ENCODE measurements around the gene DCXR. TPM values are rescaled to one million over a fixed set of nuclear protein-coding genes. Genes with fewer than 3 reads are reported as not detected.

The DCXR gene
- total and polyA plus RNA-seq, 2 of the 13 experiments (the other 11 are each of a cell fraction or from before 2014, with no cell fraction given): 287 to 311 TPM

DNA sequence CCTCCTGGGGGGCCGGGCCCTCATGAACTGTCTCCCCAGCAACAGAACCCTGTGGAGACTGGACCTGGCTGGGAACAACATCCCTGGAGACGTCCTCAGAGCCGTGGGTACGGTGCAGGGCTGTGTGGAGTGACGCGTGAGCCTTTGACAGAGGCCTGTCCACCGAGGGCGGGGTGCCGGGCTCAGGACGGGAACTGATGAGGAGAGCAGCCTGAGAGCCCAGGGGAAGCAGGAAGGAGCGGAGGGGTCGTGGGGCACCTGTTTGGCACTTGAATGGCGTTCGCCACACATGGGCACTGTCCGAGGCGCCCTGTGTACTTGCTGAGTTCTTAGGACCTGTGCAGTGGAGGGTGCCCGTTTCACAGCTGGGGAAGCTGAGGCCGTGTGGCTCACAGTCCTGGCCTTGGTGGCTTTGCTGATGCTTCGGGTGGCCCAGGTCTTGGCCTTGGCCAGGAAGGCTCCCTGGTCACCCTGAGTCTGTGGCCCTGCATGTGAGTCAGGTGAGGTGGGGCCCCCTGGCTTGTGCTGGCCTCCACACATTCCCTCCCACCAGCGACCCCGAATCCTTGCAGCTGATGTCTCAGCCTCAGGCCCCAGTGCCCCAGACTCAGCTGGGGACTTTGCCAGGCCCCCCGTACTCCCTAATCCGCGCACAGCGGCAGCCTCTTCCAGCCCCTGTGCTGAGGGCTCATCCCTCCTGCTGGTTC lies 11.9 kb downstream of the DCXR start (continued):
- TF ChIP-seq, protein P1, sequence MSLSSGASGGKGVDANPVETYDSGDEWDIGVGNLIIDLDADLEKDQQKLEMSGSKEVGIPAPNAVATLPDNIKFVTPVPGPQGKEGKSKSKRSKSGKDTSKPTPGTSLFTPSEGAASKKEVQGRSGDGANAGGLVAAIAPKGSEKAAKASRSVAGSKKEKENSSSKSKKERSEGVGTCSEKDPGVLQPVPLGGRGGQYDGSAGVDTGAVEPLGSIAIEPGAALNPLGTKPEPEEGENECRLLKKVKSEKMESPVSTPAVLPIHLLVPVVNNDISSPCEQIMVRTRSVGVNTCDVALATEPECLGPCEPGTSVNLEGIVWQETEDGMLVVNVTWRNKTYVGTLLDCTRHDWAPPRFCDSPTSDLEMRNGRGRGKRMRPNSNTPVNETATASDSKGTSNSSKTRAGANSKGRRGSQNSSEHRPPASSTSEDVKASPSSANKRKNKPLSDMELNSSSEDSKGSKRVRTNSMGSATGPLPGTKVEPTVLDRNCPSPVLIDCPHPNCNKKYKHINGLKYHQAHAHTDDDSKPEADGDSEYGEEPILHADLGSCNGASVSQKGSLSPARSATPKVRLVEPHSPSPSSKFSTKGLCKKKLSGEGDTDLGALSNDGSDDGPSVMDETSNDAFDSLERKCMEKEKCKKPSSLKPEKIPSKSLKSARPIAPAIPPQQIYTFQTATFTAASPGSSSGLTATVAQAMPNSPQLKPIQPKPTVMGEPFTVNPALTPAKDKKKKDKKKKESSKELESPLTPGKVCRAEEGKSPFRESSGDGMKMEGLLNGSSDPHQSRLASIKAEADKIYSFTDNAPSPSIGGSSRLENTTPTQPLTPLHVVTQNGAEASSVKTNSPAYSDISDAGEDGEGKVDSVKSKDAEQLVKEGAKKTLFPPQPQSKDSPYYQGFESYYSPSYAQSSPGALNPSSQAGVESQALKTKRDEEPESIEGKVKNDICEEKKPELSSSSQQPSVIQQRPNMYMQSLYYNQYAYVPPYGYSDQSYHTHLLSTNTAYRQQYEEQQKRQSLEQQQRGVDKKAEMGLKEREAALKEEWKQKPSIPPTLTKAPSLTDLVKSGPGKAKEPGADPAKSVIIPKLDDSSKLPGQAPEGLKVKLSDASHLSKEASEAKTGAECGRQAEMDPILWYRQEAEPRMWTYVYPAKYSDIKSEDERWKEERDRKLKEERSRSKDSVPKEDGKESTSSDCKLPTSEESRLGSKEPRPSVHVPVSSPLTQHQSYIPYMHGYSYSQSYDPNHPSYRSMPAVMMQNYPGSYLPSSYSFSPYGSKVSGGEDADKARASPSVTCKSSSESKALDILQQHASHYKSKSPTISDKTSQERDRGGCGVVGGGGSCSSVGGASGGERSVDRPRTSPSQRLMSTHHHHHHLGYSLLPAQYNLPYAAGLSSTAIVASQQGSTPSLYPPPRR (CRISPR knock-in tag; IDR thresholded peaks at IDR 0.05; ENCODE audit: borderline replicate concordance): no peak
- TF ChIP-seq TBX2 (CRISPR knock-in tag; IDR thresholded peaks at IDR 0.05; ENCODE audit: borderline replicate concordance) (no peak), ZNF629 (CRISPR knock-in tag; conservative IDR thresholded peaks at IDR 0.05) (peak; percentile 74), TBX3 (IDR thresholded peaks at IDR 0.05; ENCODE audit: borderline replicate concordance) (0 out of 2 replicates have a peak, but pooled peaks have one; percentile 22), SP5 (CRISPR knock-in tag; IDR thresholded peaks at IDR 0.05; ENCODE audit: borderline replicate concordance, low read depth) (no peak), ZNF768 (CRISPR knock-in tag; IDR thresholded peaks at IDR 0.05) (0 out of 2 replicates have a peak, but pooled peaks have one; percentile 4), GRHL1 (CRISPR knock-in tag; conservative IDR thresholded peaks at IDR 0.05) (no peak)
